Upper lobe of left lung (tissue), 6 donors: ENCODE results near the gene KDM5A. TPM values are rescaled to one million over a fixed set of nuclear protein-coding genes. Genes with fewer than 3 reads are reported as not detected.
"Not testable (repeated sequence)": the region's sequence is repeated elsewhere in the genome, so short reads cannot be mapped to it uniquely, and the experiment has no call there.

Source experiments
- ATAC-seq, 2 donors: fragments of 200-7000 bp; cut with Tn5 transposase; one replicate each; pipeline ENCODE4 v1.9.1; 2022; ENCODE audit warnings: mild to moderate bottlenecking in 2 of 2, moderate library complexity in 2 of 2; ENCODE audit not compliant: low FRiP score in 2 of 2
- DNase-seq, 2 donors: peaks; one replicate each; pipeline ENCODE4 v3.0.0-alpha.2; 2019 to 2020
- H3K27ac ChIP-seq, 4 donors: fragments of 200-600 bp; sonication (generic); one replicate each; pipeline ENCODE4 v1.5.1; 2016 to 2019
- H3K27me3 ChIP-seq, 4 donors: fragments of 200-600 bp; sonication (generic); one replicate each; pipeline ENCODE4 v1.5.1; 2017 to 2019
- H3K36me3 ChIP-seq, 4 donors: fragments of 200-600 bp; sonication (generic); one replicate each; pipeline ENCODE4 v1.5.1; 2016 to 2019
- H3K4me1 ChIP-seq, 4 donors: fragments of 200-600 bp; sonication (generic); one replicate each; pipeline ENCODE4 v1.5.1; 2018 to 2019
- H3K4me3 ChIP-seq, 4 donors: fragments of 200-600 bp; sonication (generic); one replicate each; pipeline ENCODE4 v1.5.1; 2017 to 2019; ENCODE audit warnings: mild to moderate bottlenecking in 2 of 4, moderate library complexity in 1 of 4
- H3K9me3 ChIP-seq, 4 donors: fragments of 200-600 bp; sonication (generic); one replicate each; pipeline ENCODE4 v1.5.1; 2018 to 2019
- EP300 ChIP-seq, 4 donors: sonication (generic); formaldehyde crosslinking; IDR thresholded peaks; one replicate each; pipeline ENCODE4 v1.5.1; 2017; ENCODE audit warnings: antibody characterized with exemption in 4 of 4, control low read depth in 2 of 4
- POLR2A ChIP-seq, 4 donors: fragments of 450-650 bp; IDR thresholded peaks; one replicate each; pipeline ENCODE4 v1.5.1; 2016 to 2017; ENCODE audit warnings: antibody characterized with exemption in 4 of 4, mild to moderate bottlenecking in 2 of 4
- POLR2AphosphoS5 ChIP-seq, 2 donors: sonication (generic); formaldehyde crosslinking; IDR thresholded peaks; one replicate each; pipeline ENCODE4 v1.5.1; 2017; ENCODE audit warnings: antibody characterized with exemption in 2 of 2
- WGBS, 2 donors: methylation state at CpG; one replicate each; pipeline ENCODE4 v1.1.5; 2017 to 2018; 5-methylcytosine and 5-hydroxymethylcytosine counted together
- total RNA-seq, 6 donors: library from RNA; depleted of rRNA in 4 of 6; stranded (reverse); fragments of >200 nt in 4 of 6; gene quantifications; one replicate each; pipeline versions ENCODE4 v1.1.0 to v1.2.1, GENCODE V29; 2016 to 2021
- TF ChIP-seq, protein P1 (sequence below), 6 experiments: fragments of 450-650 bp in 4 of 6; fragments of 200-600 bp in 2 of 6; sonication (generic) in 2 of 6; IDR thresholded peaks; one replicate each; pipeline ENCODE4 v1.5.1; 2016 to 2019; ENCODE audit warnings: antibody characterized with exemption in 6 of 6
- donor health status: DM: no; HTN: no; CAD: no; lungs with moderate emphysema.
- donor health status: DM: no; HTN: yes; CAD: no; lungs with severe emphysema.

KDM5A gene
- total RNA-seq, 6 donors from 2014 or later, result 51.2 to 79.6 (median 60.1) TPM

DNA sequence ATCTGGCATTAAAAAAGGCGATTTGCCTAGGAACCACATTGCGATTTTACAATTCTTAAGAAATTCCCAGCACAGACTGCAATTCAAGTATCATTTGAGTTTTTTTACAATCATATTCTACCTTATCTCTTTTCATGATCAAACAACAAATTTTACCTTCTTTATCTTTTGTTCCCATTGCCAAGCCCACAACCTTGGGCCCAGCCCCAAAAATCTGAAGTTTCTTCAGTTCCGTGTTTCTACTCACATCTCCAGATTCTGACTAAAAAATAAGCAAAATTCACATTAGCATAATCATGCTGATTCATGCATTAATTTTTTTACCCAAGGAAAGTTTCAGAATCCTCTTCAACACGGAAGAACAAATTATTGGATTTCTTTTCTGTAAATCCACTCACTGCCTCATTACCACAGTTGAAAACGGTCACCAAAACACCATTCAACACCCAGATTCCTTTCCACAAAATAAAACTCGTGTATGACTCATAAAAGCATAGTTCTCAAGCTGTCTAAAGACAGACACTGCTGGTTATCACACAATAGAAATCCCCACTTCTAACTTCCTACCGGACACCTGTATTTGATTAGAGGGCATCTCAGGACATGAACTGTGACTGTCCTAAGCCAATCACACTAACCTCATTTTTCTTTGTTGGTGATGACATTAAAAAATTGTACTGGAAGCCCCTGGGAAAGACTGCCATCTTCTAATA, 32.7 kb downstream of the KDM5A start:
- Histone ChIP-seq H3K9me3 (peaks cover 0 to 3% (median 0%) of the 10 kb centered on the region in 4 donors), H3K36me3 (peaks cover 29 to 98% (median 77%) of the 10 kb centered on the region in 4 donors), H3K27me3 (no peaks in the 10 kb centered on the region), H3K4me3 (no peak overlapping the region), H3K27ac (no peak overlapping the region), H3K4me1 (no peaks in the 10 kb centered on the region)
- 92% methylated on average over 7 of the region's 7 CpGs for WGBS, 2 donors
- ATAC-seq (no peak), DNase-seq (no peak)
- TF ChIP-seq EP300 (IDR thresholded peaks at IDR 0.05), result no peak
- no peak for TF ChIP-seq POLR2A (IDR thresholded peaks at IDR 0.05)
- no peak for TF ChIP-seq POLR2AphosphoS5 (IDR thresholded peaks at IDR 0.05)
- TF ChIP-seq, protein P1, sequence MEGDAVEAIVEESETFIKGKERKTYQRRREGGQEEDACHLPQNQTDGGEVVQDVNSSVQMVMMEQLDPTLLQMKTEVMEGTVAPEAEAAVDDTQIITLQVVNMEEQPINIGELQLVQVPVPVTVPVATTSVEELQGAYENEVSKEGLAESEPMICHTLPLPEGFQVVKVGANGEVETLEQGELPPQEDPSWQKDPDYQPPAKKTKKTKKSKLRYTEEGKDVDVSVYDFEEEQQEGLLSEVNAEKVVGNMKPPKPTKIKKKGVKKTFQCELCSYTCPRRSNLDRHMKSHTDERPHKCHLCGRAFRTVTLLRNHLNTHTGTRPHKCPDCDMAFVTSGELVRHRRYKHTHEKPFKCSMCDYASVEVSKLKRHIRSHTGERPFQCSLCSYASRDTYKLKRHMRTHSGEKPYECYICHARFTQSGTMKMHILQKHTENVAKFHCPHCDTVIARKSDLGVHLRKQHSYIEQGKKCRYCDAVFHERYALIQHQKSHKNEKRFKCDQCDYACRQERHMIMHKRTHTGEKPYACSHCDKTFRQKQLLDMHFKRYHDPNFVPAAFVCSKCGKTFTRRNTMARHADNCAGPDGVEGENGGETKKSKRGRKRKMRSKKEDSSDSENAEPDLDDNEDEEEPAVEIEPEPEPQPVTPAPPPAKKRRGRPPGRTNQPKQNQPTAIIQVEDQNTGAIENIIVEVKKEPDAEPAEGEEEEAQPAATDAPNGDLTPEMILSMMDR (IDR thresholded peaks at IDR 0.05), result no peak

DNA sequence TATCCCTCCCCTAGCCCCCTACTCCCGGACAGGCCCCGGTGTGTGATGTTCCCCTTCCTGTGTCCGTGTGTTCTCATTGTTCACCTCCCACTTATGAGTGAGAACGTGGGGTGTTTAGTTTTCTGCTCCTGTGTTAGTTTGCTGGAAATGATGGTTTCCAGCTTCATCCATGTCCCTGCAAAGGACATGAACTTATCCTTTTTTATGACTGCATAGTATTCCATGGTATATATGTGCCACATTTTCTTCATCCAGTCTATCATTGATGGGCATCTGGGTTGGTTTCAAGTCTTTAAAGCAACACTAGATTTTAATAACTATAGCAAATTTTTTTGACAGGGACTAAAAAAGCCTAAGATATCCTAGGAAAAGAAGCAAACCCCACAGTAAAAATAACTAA, 37.9 kb downstream of the KDM5A start:
- not testable (repeated sequence) for H3K4me3 ChIP-seq, H3K27ac ChIP-seq, H3K4me1 ChIP-seq, DNase-seq, H3K9me3 ChIP-seq, H3K27me3 ChIP-seq, ATAC-seq
- H3K36me3 ChIP-seq, result peaks cover 32 to 84% (median 68%) of the 10 kb centered on the region in 4 donors
- 96 to 99% methylated on average over 4 of the region's 4 CpGs for WGBS, 2 donors

DNA sequence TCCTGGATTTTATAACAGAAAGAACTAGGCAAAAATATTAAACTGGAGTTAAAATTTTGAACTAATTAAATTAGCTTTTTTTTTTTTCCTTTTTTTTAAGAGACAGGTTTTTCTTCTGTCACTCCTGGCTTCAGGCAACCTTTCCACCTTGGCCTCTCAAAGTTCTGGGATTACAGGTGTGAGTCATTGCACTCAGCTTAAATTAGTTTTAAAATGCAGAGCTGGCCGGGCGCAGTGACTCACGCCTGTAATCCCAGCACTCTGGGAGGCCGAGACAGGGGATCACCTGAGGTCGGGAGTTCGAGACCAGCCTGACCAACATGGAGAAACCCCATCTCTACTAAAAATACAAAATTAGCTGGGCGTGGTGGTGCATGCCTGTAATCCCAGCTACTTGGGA, 39.5 kb downstream of the KDM5A start:
- 95 to 97% methylated on average over 7 of the region's 7 CpGs for WGBS, 2 donors
- peaks cover 30 to 73% (median 54%) of the 10 kb centered on the region in 4 donors for H3K36me3 ChIP-seq
- not testable (repeated sequence) for H3K27me3 ChIP-seq, ATAC-seq, H3K9me3 ChIP-seq, H3K4me1 ChIP-seq, H3K4me3 ChIP-seq, H3K27ac ChIP-seq, DNase-seq

GRCh38 chr12:343036-343435, 46.1 kb downstream of the KDM5A start:
- peaks cover 8 to 54% (median 17%) of the 10 kb centered on the region in 4 donors for H3K36me3 ChIP-seq
- not testable (repeated sequence) for DNase-seq, H3K4me3 ChIP-seq, H3K27ac ChIP-seq, H3K9me3 ChIP-seq, ATAC-seq, H3K27me3 ChIP-seq, H3K4me1 ChIP-seq
- 93 to 96% methylated on average over 3 to 7 of the region's 7 CpGs for WGBS, 2 donors

DNA sequence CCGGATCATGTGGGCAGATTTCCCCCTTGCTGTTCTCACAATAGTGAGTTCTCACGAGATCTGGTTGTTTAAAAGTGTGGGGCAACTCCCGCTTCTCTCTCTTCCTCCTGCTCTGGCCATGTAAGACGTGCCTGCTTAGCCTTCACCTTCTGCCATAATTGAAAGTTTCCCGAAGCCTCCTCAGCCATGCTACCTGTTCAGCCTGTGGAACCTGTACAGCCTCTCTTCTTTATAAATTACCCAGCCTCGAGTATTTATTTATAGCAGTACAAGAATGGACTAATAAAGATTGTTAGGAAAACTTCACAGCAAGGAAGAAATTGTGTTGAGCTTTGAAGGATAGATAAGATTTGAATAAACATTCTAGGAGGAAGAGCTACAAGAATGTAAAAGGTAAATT, 52.1 kb downstream of the KDM5A start:
- H3K36me3 ChIP-seq, result peaks cover 16 to 77% (median 26%) of the 10 kb centered on the region in 4 donors
- no peak overlapping the region for H3K27ac ChIP-seq
- no peak overlapping the region for H3K4me3 ChIP-seq
- H3K27me3 ChIP-seq, result no peaks in the 10 kb centered on the region
- 72 to 76% methylated on average over 6 of the region's 6 CpGs for WGBS, 2 donors
- H3K4me1 ChIP-seq, result peaks cover 0 to 5% (median 0%) of the 10 kb centered on the region in 4 donors
- DNase-seq (no peak), ATAC-seq (no peak)
- no peak for TF ChIP-seq POLR2AphosphoS5 (IDR thresholded peaks at IDR 0.05)
- TF ChIP-seq, protein P1 (IDR thresholded peaks at IDR 0.05), result no peak
- TF ChIP-seq POLR2A (IDR thresholded peaks at IDR 0.05), result no peak
- TF ChIP-seq EP300 (IDR thresholded peaks at IDR 0.05), result no peak
- H3K9me3 ChIP-seq, result no peaks in the 10 kb centered on the region

DNA sequence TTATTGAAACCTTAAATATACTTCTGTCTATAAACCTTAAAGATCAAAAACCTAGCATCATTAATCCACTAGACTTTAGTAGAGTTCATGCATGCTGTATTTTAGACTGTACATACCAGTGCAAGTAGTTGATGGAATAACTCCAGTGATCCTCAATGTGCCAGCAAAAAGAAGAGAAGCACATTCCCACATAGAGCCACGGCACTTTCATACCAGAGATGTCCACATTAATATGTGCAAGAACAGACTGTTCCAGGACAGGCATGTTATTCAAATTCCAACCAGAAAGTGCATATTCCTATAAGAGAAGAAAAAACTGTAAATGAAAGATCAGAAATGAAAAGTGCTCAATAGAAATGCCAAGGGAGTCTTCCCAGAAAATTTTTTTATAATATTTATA, 55.0 kb downstream of the KDM5A start:
- DNase-seq (no peak), ATAC-seq (no peak)
- TF ChIP-seq, protein P1 (IDR thresholded peaks at IDR 0.05), result no peak
- TF ChIP-seq EP300 (IDR thresholded peaks at IDR 0.05) (no peak), POLR2A (IDR thresholded peaks at IDR 0.05) (no peak), POLR2AphosphoS5 (IDR thresholded peaks at IDR 0.05) (no peak)
- 83 to 88% methylated on average over 1 of the region's 1 CpG for WGBS, 2 donors
- no peaks in the 10 kb centered on the region for H3K4me1 ChIP-seq
- peaks cover 19 to 87% (median 34%) of the 10 kb centered on the region in 4 donors for H3K36me3 ChIP-seq
- H3K4me3 ChIP-seq, result no peak overlapping the region
- H3K27me3 ChIP-seq, result no peaks in the 10 kb centered on the region
- no peaks in the 10 kb centered on the region for H3K9me3 ChIP-seq
- H3K27ac ChIP-seq, result no peak overlapping the region
